Endothelial cell of umbilical vein (primary cell): ENCODE measurements around the gene TNFRSF12A. TPM values are rescaled to one million over a fixed set of nuclear protein-coding genes. Genes with fewer than 3 reads are reported as not detected.
"Not testable (repeated sequence)": the region's sequence is repeated elsewhere in the genome, so short reads cannot be mapped to it uniquely, and the experiment has no call there.

ENCODE experiments used
- BruUV-seq: library from RNA; stranded (reverse); fragments of 400-500 nt; replicated peaks from 2 replicates; lab custom pipeline; 2021; lab: Mats Ljungman, UMichigan
- CTCF ChIA-PET: fragments of 300-600, 350-600 bp; sonication (Branson Sonifier 250); formaldehyde crosslinking; loops from one replicate; lab custom pipeline; 2021; ENCODE audit warnings: antibody characterized with exemption, inconsistent platforms; lab: Charles Lee
- POLR2A ChIA-PET: fragments of 300-600, 350-600 bp; sonication (Branson Sonifier 250); formaldehyde crosslinking; loops from one replicate; lab custom pipeline; 2021; ENCODE audit warnings: antibody characterized with exemption, inconsistent platforms; lab: Charles Lee
- DNase-seq: peaks from one replicate; pipeline ENCODE4 v3.0.0-alpha.2; 2011; ENCODE audit warnings: low read depth, low spot score
- FAIRE-seq: peaks from 2 replicates; lab custom pipeline; 2011; peaks lifted over from hg19 to GRCh38; lab: Jason Lieb, UNC
- H2AFZ ChIP-seq: 2 replicates; pipeline ENCODE4 v1.6.0; 2012; ENCODE audit warnings: low read depth, low read length, control low read depth, inconsistent platforms
- H3K27ac ChIP-seq: 2 replicates; pipeline ENCODE4 v1.5.1; 2011; ENCODE audit warnings: low read depth, mild to moderate bottlenecking, control low read depth, low read length, moderate library complexity; ENCODE audit not compliant: insufficient read depth
- H3K27me3 ChIP-seq, 2 experiments: 2 replicates each; pipeline versions ENCODE4 v1.6.0 to v1.6.1; 2011; ENCODE audit warnings: low read length in 2 of 2, mixed read lengths in 1 of 2; ENCODE audit not compliant: control insufficient read depth in 2 of 2, insufficient read depth in 2 of 2
- H3K36me3 ChIP-seq, 2 experiments: 2 replicates in 1 of 2; 3 replicates in 1 of 2; pipeline ENCODE4 v1.5.1; 2011; ENCODE audit warnings: low read length in 2 of 2, mild to moderate bottlenecking in 1 of 2, moderate library complexity in 1 of 2; ENCODE audit not compliant: control insufficient read depth in 2 of 2, insufficient read depth in 2 of 2; ENCODE audit errors: extremely low read depth in 1 of 2
- H3K4me1 ChIP-seq: 3 replicates; pipeline ENCODE4 v1.5.1; 2011; ENCODE audit warnings: mild to moderate bottlenecking, low read length; ENCODE audit not compliant: control insufficient read depth, insufficient read depth; ENCODE audit errors: extremely low read depth
- H3K4me2 ChIP-seq: 2 replicates; pipeline ENCODE4 v1.6.1; 2011; ENCODE audit warnings: low read length, control low read depth, mixed read lengths; ENCODE audit not compliant: insufficient read depth
- H3K4me3 ChIP-seq, 3 experiments: fragments of 200-600 bp in 1 of 3; sonication (generic), shearing (Covaris generic) in 1 of 3; replicated peaks in 1 of 3; 2 replicates each; pipeline ENCODE4 v1.5.1; 2011 to 2016; ENCODE audit warnings: control low read depth in 3 of 3, low read length in 3 of 3, mild to moderate bottlenecking in 2 of 3, inconsistent platforms in 1 of 3, low read depth in 1 of 3, moderate library complexity in 1 of 3; ENCODE audit not compliant: insufficient read depth in 1 of 3
- H3K79me2 ChIP-seq: 2 replicates; pipeline ENCODE4 v1.6.0; 2012; ENCODE audit warnings: low read length, inconsistent platforms; ENCODE audit not compliant: control insufficient read depth, insufficient read depth
- H3K9ac ChIP-seq: replicated peaks from 2 replicates; pipeline ENCODE3; 2011; ENCODE audit warnings: low read length, control low read depth; ENCODE audit not compliant: insufficient read depth; ENCODE audit errors: extremely low read depth
- H3K9me1 ChIP-seq: replicated peaks from 3 replicates; pipeline ENCODE4 v1.6.0; 2011; ENCODE audit warnings: mild to moderate bottlenecking, low read length; ENCODE audit not compliant: control insufficient read depth, insufficient read depth; ENCODE audit errors: extremely low read depth
- H3K9me3 ChIP-seq: replicated peaks from 2 replicates; pipeline ENCODE4 v1.5.1; 2012; ENCODE audit warnings: low read length, inconsistent platforms; ENCODE audit not compliant: control insufficient read depth, insufficient read depth
- H4K20me1 ChIP-seq: replicated peaks from 2 replicates; pipeline ENCODE3; 2011; ENCODE audit warnings: mild to moderate bottlenecking, low read length; ENCODE audit not compliant: control insufficient read depth, insufficient read depth; ENCODE audit errors: extremely low read depth
- CTCF ChIP-seq, 2 donors: IDR thresholded peaks; 1 replicate in 1 of 2; 2 replicates in 1 of 2; pipeline ENCODE4 v1.5.1; 2011; ENCODE audit warnings: low read length in 2 of 2, mild to moderate bottlenecking in 2 of 2, moderate library complexity in 2 of 2, control low read depth in 1 of 2, inconsistent platforms in 1 of 2, low read depth in 1 of 2; ENCODE audit not compliant: insufficient read depth in 1 of 2; ENCODE audit errors: extremely low read depth in 1 of 2
- EZH2 ChIP-seq: IDR thresholded peaks from 2 replicates; pipeline ENCODE4 v1.6.1; 2012; ENCODE audit warnings: borderline replicate concordance, low read depth, mild to moderate bottlenecking, moderate library complexity, low read length, inconsistent platforms; ENCODE audit not compliant: severe bottlenecking
- FOS ChIP-seq: IDR thresholded peaks from 2 replicates; pipeline ENCODE4 v1.6.1; 2011; ENCODE audit warnings: mild to moderate bottlenecking, low read length, moderate library complexity, borderline replicate concordance; ENCODE audit not compliant: insufficient read depth
- GATA2 ChIP-seq: IDR thresholded peaks from 2 replicates; pipeline ENCODE4 v1.7.0; 2011; ENCODE audit warnings: low read depth, mild to moderate bottlenecking, moderate library complexity, mixed read lengths, low read length; ENCODE audit not compliant: insufficient read length, insufficient read depth
- JUN ChIP-seq: IDR thresholded peaks from 2 replicates; pipeline ENCODE4 v1.6.1; 2011; ENCODE audit warnings: borderline replicate concordance, low read depth; ENCODE audit not compliant: insufficient read length, insufficient read depth
- MAX ChIP-seq: IDR thresholded peaks from 2 replicates; pipeline ENCODE4 v1.6.1; 2011; ENCODE audit not compliant: insufficient read depth, insufficient read length
- MYC ChIP-seq: IDR thresholded peaks from one replicate; pipeline ENCODE4 v1.6.1; 2011; ENCODE audit warnings: mild to moderate bottlenecking, low read depth, low read length
- POLR2A ChIP-seq: IDR thresholded peaks from 2 replicates; pipeline ENCODE4 v1.6.1; 2012; ENCODE audit warnings: low read depth, mild to moderate bottlenecking, control low read depth, low read length
- POLR2AphosphoS5 ChIP-seq: IDR thresholded peaks from 2 replicates; pipeline ENCODE4 v1.6.1; 2012; ENCODE audit warnings: low read depth, mild to moderate bottlenecking, control low read depth, low read length, moderate library complexity; ENCODE audit not compliant: insufficient read depth
- dilution Hi-C: fragments of 300-500 bp; cut with MboI; formaldehyde crosslinking; loops from one replicate; pipeline ENCODE4 v1.15.0; 2019; ENCODE audit warnings: low sequenced_read_pairs; ENCODE audit not compliant: extremely low pct_ligation_motif_present
- intact Hi-C: fragments of 100-400 bp; cut with micrococcal nuclease; formaldehyde crosslinking; loops from one replicate; pipeline ENCODE4 v1.10.0; 2022
- polyA plus RNA-seq, 4 experiments: library from polyadenylated mRNA; depleted of rRNA in 3 of 4; stranded (reverse) in 3 of 4; unstranded in 1 of 4; fragments of >200 nt; gene quantifications; 2 replicates each; pipeline versions ENCODE4 v1.2.1 to v1.2.3, GENCODE V29; 2011 to 2012; ENCODE audit warnings: missing spikeins in 1 of 4
- total RNA-seq: library from RNA; stranded (reverse); gene quantifications from 2 replicates; pipeline ENCODE4 v1.2.3, GENCODE V29; 2021

Gene TNFRSF12A
- total and polyA plus RNA-seq, 2 donors (not counting 3 experiments of a cell fraction or from before 2014, with no cell fraction given), result 162 to 187 TPM

- not testable (repeated sequence) for DNase-seq, H3K79me2 ChIP-seq
- CTCF ChIA-PET, result interaction anchor here (0.8 to 1.9 kb wide), 4 partner anchors 10 to 74 kb away, joined by 3 to 6 read pairs (median 4); partner anchors contain the start of gene IL32
These were observed 35.6 kb downstream of the TNFRSF12A start for GRCh38 chr16:3055734-3056115.

GRCh38 chr16:3056336-3057180 lies 36.4 kb downstream of the TNFRSF12A start:
- Histone ChIP-seq H3K4me3 (no peak overlapping the region), H3K9me1 (no peaks in the 10 kb centered on the region), H4K20me1 (no peaks in the 10 kb centered on the region), H3K9me3 (no peaks in the 10 kb centered on the region), H2AFZ (no peak overlapping the region), H3K4me1 (peaks cover 9% of the 10 kb centered on the region), H3K36me3 (no peaks in the 10 kb centered on the region), H3K27ac (no peak overlapping the region), H3K9ac (no peak overlapping the region), H3K79me2 (no peaks in the 10 kb centered on the region), H3K27me3 (no peaks in the 10 kb centered on the region), H3K4me2 (no peak overlapping the region)
- BruUV-seq, result no TSS peak
- DNase-seq (no peak), FAIRE-seq (no peak)
- no peak for TF ChIP-seq POLR2AphosphoS5
- no peak for TF ChIP-seq FOS
- TF ChIP-seq CTCF (IDR thresholded peaks at IDR 0.05; ENCODE audit: extremely low read depth in 1 of 2, insufficient read depth in 1 of 2, low read depth in 1 of 2, low read length in 2 of 2), result no peak
- no peak for TF ChIP-seq MAX
- no peak for TF ChIP-seq EZH2
- no peak for TF ChIP-seq MYC
- TF ChIP-seq GATA2, result no peak
- no peak for TF ChIP-seq JUN
- no peak for TF ChIP-seq POLR2A
- POLR2A ChIA-PET, result no interaction called here
- intact Hi-C loops (no loop called here), dilution Hi-C loops (no loop called here)
- CTCF ChIA-PET, result interaction anchor here (0.8 to 1.9 kb wide), 4 partner anchors 9 to 73 kb away, joined by 3 to 6 read pairs (median 4); partner anchors contain the start of gene IL32

More at GRCh38 chr16:3055734-3056115, 35.6 kb downstream of the TNFRSF12A start:
- H3K27me3 ChIP-seq, dilution Hi-C loops, H3K9me1 ChIP-seq, H3K9me3 ChIP-seq, H3K36me3 ChIP-seq, intact Hi-C loops, POLR2A ChIA-PET, H3K4me1 ChIP-seq, H3K9ac ChIP-seq, H3K4me3 ChIP-seq, BruUV-seq, H3K27ac ChIP-seq, FAIRE-seq, H2AFZ ChIP-seq, H3K4me2 ChIP-seq, H4K20me1 ChIP-seq: not testable (repeated sequence)
